Measurements from ENCODE around the gene ABHD1. TPM values are rescaled to one million over a fixed set of nuclear protein-coding genes. Genes with fewer than 3 reads are reported as not detected.

ABHD1 gene
- total and polyA plus RNA-seq, 7 donors: 0.15 TPM; not detected in 6

DNA sequence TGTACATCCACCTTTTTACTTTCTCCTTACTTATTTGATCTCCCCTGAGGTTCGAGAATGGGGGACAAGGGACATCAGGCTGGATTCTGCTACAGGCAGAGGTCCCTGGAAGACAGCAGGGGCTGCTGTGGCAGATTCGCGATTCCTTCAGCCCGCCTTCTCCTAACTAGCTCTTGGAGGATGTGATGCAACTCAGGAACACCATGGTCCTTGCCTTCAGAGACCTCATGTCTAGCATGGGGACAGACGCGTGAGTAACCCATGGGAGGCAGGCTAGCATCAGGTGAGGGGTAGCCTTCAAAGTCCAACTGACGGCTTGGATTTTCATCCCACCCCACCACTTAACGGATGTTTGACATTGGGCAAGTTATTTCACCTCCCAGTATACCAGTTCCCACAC lies 24.3 kb downstream of the ABHD1 start:
- DNase-seq: no peak
- Histone ChIP-seq H3K27ac (no peak overlapping the region), H3K4me1 (no peaks in the 10 kb centered on the region), H3K9me3 (no peaks in the 10 kb centered on the region), H3K4me3 (no peak overlapping the region), H3K27me3 (peaks cover 0 to 6% (median 0%) of the 10 kb centered on the region in 3 donors), H3K36me3 (no peaks in the 10 kb centered on the region)
- intact Hi-C loops (cut with DNase I): no loop called here
- WGBS, 2 donors: 93 to 95% methylated on average over 8 of the region's 8 CpGs
- TF ChIP-seq EP300 (IDR thresholded peaks at IDR 0.05) (no peak), POLR2A (IDR thresholded peaks at IDR 0.05) (no peak), POLR2AphosphoS5 (IDR thresholded peaks at IDR 0.05) (no peak)
- TF ChIP-seq, protein P1, sequence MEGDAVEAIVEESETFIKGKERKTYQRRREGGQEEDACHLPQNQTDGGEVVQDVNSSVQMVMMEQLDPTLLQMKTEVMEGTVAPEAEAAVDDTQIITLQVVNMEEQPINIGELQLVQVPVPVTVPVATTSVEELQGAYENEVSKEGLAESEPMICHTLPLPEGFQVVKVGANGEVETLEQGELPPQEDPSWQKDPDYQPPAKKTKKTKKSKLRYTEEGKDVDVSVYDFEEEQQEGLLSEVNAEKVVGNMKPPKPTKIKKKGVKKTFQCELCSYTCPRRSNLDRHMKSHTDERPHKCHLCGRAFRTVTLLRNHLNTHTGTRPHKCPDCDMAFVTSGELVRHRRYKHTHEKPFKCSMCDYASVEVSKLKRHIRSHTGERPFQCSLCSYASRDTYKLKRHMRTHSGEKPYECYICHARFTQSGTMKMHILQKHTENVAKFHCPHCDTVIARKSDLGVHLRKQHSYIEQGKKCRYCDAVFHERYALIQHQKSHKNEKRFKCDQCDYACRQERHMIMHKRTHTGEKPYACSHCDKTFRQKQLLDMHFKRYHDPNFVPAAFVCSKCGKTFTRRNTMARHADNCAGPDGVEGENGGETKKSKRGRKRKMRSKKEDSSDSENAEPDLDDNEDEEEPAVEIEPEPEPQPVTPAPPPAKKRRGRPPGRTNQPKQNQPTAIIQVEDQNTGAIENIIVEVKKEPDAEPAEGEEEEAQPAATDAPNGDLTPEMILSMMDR (IDR thresholded peaks at IDR 0.05): no peak

DNA sequence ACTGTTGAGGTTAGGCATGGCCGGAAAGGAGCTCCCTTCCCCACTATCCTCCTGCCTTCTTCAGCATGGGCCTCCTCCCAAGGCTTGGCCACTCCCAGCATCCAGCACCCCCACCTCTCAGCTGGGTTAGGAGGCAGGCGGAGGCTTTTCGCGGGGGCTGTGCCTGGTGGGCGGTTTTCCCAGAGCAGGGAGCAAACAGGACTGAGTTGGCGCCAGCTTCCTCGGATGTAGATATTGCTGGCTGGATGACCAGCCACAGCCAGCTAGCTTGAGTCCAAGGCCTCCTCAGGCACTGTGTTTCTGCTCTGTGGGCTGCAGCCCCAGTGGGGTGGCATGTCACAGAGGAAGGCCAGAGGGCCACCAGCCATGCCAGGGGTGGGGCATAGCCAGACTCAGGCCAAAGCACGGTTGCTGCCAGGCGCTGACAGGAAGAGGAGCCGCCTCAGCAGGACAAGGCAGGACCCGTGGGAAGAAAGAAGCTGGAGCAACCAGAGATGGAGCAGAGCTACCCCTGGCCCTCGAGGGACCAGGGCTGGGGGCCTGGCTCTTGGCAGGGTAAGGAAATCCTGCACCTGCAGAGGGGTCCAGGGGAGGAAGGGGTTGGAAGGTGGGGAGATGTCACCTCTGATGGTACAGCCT lies 25.3 kb downstream of the ABHD1 start, which contains the start of gene TCF23:
TSS of gene TCF23 (plus strand) at position 204 of the 639 bp plus-strand sequence. CDS start at position 334, 130 bp downstream.
- peak; percentile 28 for DNase-seq
- intact Hi-C loops (cut with DNase I): no loop called here
- Histone ChIP-seq H3K9me3 (no peaks in the 10 kb centered on the region), H3K4me3 (no peak within 1 kb of the TSS), H3K27ac (no peak within 1 kb of the TSS), H3K36me3 (no peaks in the 10 kb centered on the region), H3K4me1 (no peaks in the 10 kb centered on the region), H3K27me3 (peaks cover 0 to 6% (median 0%) of the 10 kb centered on the region in 3 donors)
- WGBS, 2 donors: 79 to 86% methylated on average over 12 of the region's 12 CpGs
- no peak for TF ChIP-seq POLR2AphosphoS5 (IDR thresholded peaks at IDR 0.05)
- TF ChIP-seq EP300 (IDR thresholded peaks at IDR 0.05): no peak
- TF ChIP-seq, protein P1 (IDR thresholded peaks at IDR 0.05): no peak
- TF ChIP-seq POLR2A (IDR thresholded peaks at IDR 0.05): no peak

DNA sequence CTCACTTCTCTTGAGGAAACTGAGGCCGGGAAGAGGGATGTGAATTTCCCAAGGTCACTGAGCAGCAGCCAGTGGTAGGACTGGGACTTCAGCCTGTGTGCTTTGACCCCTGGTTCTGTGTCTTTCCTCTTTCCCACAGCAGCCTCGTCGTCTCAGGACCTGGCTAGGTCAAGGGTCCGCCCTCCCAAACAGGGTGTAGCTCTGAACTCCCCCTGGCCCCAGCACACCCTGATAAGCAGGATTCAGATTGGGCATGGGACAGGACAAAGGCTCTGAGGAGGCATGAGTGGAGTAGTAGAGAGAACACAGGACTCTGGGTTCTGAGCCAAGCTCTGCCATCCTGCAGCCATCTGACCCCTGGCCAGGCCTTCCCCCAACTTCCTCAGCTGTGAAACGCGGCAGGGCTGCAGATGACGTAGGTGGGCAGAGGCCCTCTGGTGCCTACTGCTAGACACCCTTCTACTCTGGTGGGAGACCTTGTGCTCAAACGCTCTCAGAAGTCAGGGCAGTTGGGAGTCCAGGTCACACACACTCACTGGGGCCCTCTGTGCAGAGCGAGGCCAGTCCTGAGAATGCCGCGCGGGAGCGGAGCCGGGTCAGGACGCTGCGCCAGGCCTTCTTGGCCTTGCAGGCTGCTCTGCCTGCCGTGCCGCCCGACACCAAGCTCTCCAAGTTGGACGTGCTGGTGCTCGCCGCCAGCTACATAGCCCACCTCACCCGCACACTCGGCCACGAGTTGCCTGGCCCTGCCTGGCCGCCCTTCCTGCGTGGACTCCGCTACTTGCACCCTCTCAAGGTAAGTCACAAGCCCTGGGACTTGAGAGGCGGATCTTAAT lies 26.2 kb downstream of the ABHD1 start:
- 93% methylated on average over 29 of the region's 29 CpGs for WGBS, 2 donors
- intact Hi-C loops (cut with DNase I): no loop called here

DNA sequence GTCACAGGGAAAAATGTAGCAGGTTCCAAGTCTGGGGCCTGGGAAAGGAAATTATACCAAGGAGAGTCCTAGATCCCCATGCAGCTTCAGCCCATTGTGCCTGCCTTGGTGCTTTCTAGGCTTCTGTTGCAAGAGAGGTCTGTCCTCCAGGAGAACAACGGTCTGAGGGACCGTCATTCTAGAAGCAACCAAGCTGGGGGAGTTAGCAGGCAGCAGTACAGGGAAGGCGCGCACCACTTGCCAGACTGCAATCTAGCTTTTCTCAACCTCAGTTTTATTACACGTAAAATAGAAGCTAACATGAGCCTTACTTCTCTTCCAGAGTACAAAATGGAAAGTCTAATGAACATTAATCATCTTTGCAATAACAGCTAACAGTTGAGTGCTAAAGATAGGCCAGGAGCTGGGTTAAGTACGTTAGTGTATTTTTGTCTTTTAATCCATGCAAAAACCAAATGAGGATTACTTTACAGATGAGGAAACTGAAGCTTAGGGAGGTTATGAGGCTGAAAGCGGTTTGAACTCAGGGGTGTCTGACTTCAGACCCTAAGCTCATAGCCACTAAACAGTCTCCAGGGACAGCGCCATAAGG lies 27.1 kb downstream of the ABHD1 start:
- WGBS, 2 donors: 87 to 93% methylated on average over 8 of the region's 8 CpGs
- DNase-seq: no peak
- Histone ChIP-seq H3K36me3 (no peaks in the 10 kb centered on the region), H3K9me3 (no peaks in the 10 kb centered on the region), H3K27ac (no peak overlapping the region), H3K4me1 (no peaks in the 10 kb centered on the region), H3K27me3 (peaks cover 0 to 6% (median 0%) of the 10 kb centered on the region in 3 donors), H3K4me3 (no peak overlapping the region)
- TF ChIP-seq POLR2A (IDR thresholded peaks at IDR 0.05): no peak
- TF ChIP-seq, protein P1 (IDR thresholded peaks at IDR 0.05): no peak
- intact Hi-C loops (cut with DNase I): no loop called here

More for the DNA sequence above, 26.2 kb downstream of the ABHD1 start:
- H3K36me3 ChIP-seq: no peaks in the 10 kb centered on the region
- H3K4me3 ChIP-seq: no peak overlapping the region
- no peak overlapping the region for H3K27ac ChIP-seq
- H3K9me3 ChIP-seq: no peaks in the 10 kb centered on the region
- peaks cover 0 to 6% (median 0%) of the 10 kb centered on the region in 3 donors for H3K27me3 ChIP-seq
- no peaks in the 10 kb centered on the region for H3K4me1 ChIP-seq
- TF ChIP-seq EP300 (IDR thresholded peaks at IDR 0.05) (no peak), POLR2A (IDR thresholded peaks at IDR 0.05) (no peak), POLR2AphosphoS5 (IDR thresholded peaks at IDR 0.05) (no peak)
- TF ChIP-seq, protein P1 (IDR thresholded peaks at IDR 0.05): no peak
- peak; percentile 26 for DNase-seq

Measured in sigmoid colon (tissue), 7 donors.